ENCODE data around the gene PPP2R1B.

GRCh38 chr11:111762526-111762925 lies 3.7 kb downstream of the PPP2R1B start:
- no peak for TF ChIP-seq CTCF (IDR thresholded peaks at IDR 0.05)
- no peak for TF ChIP-seq POLR2A (IDR thresholded peaks at IDR 0.05)
